Activated CD8-positive, alpha-beta T cell treated with anti-CD3 and anti-CD28 coated beads, Interleukin-2, amount 10 ng/mL, durations not matched to agents 7 days and 5 days (primary cell): ENCODE results near the gene RNF217. TPM values are rescaled to one million over a fixed set of nuclear protein-coding genes. Genes with fewer than 3 reads are reported as not detected.
A peak's percentile ranks its signal among the peaks of the same experiment; 100 is the strongest.
"Not testable (repeated sequence)": the region's sequence is repeated elsewhere in the genome, so short reads cannot be mapped to it uniquely, and the experiment has no call there.

Source experiments
- ATAC-seq: fragments of 150-1000 bp; cut with Tn5 transposase; one replicate; pipeline ENCODE4 v1.10.0; 2021; ENCODE audit warnings: moderate library complexity
- CTCF ChIA-PET: fragments of 350-600 bp; sonication (Branson Sonifier 250); formaldehyde crosslinking; loops from one replicate; lab custom pipeline; 2021; ENCODE audit warnings: antibody characterized with exemption; lab: Charles Lee
- POLR2A ChIA-PET: fragments of 350-600 bp; sonication (Branson Sonifier 250); formaldehyde crosslinking; loops from one replicate; lab custom pipeline; 2021; ENCODE audit warnings: antibody characterized with exemption; lab: Charles Lee
- DNase-seq: peaks from one replicate; pipeline ENCODE4 v3.0.0-alpha.2; 2020
- H3K27ac Mint-ChIP-seq: one replicate; pipeline ENCODE4 v1.8.0; 2021; ENCODE audit warnings: mild to moderate bottlenecking, mixed read lengths
- H3K27me3 Mint-ChIP-seq: one replicate; pipeline ENCODE4 v1.8.0; 2021; ENCODE audit warnings: low read depth, mixed read lengths
- H3K36me3 Mint-ChIP-seq: one replicate; pipeline ENCODE4 v1.8.0; 2021; ENCODE audit warnings: low read depth, mixed read lengths
- H3K4me1 Mint-ChIP-seq: one replicate; pipeline ENCODE4 v1.8.0; 2021; ENCODE audit warnings: low read depth, mixed read lengths
- H3K4me3 Mint-ChIP-seq: one replicate; pipeline ENCODE4 v1.8.0; 2021; ENCODE audit warnings: mild to moderate bottlenecking, mixed read lengths
- H3K9me3 Mint-ChIP-seq: one replicate; pipeline ENCODE4 v1.8.0; 2022; ENCODE audit warnings: mixed read lengths; ENCODE audit not compliant: insufficient read depth
- total RNA-seq, 2 experiments: library from RNA; stranded (reverse); gene quantifications; one replicate each; pipeline ENCODE4 v1.2.3, GENCODE V29; 2021

RNF217 gene
- total RNA-seq, 2 experiments from 2014 or later, result 0.52 TPM; not detected in 1

DNA sequence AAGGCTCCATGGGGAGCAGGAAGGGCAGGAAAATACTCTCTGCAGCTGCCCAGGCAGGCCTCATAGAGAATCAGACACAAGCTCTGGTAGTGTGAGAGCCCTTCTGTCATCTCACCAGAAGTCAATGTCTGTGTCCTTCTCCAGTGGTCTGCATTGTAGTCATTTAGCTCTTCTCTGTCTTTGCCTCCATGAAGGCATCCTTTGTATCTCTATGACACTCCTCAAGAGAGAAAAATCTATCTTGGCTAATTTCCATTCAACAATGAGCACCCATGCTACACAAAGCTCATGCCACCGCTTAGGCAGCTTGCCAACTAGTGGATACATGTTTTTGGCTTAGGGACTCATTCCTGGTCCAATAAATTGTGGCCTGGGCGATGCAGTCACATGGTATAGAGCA lies 92.1 kb downstream of the RNF217 start:
- H3K9me3 Mint-ChIP-seq, result no peaks in the 10 kb centered on the region
- no peaks in the 10 kb centered on the region for H3K4me1 Mint-ChIP-seq
- CTCF ChIA-PET, result no interaction called here
- DNase-seq (no peak), ATAC-seq (no peak)
- H3K36me3 Mint-ChIP-seq, result no peaks in the 10 kb centered on the region
- no peak overlapping the region for H3K27ac Mint-ChIP-seq
- POLR2A ChIA-PET, result no interaction called here
- peaks cover 9% of the 10 kb centered on the region for H3K27me3 Mint-ChIP-seq
- H3K4me3 Mint-ChIP-seq, result no peak overlapping the region

DNA sequence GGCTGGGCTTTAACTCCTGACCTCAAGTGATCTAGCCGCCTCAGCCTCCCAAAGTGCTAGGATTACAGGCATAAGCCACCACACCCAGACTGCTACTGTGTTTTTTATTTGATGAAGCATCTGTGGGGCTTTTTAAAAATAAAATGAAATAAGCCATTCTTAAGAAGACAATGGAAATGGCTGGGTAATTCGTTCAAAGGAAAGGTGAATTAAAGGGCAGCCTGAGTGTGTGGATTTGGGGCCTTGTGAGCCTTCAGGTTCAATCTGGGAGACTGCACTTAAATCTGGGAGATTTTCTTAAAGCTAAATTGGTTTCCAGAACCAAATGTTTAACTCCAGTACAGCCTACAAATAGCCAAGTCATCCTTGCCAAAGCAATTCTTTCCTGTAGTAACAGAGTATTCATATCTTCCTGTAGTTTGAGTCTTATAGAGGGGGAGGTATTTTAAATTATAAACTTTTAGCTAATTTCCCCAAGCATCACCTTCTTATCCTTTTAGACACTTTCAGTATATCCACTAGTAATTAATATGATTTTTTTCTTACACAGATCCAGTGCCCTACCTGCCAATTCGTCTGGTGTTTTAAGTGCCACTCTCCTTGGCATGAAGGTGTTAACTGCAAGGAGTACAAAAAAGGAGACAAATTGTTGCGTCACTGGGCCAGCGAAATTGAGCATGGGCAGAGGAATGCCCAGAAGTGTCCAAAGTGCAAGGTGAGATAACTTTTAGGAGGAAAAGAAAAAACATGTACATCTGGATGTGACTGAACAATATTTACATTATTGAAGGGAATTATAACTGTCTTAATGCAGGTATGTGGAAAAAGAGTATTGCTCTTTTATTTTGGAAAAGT lies 95.4 kb downstream of the RNF217 start:
- no peaks in the 10 kb centered on the region for H3K4me1 Mint-ChIP-seq
- ChIA-PET POLR2A (no interaction called here), CTCF (no interaction called here)

DNA sequence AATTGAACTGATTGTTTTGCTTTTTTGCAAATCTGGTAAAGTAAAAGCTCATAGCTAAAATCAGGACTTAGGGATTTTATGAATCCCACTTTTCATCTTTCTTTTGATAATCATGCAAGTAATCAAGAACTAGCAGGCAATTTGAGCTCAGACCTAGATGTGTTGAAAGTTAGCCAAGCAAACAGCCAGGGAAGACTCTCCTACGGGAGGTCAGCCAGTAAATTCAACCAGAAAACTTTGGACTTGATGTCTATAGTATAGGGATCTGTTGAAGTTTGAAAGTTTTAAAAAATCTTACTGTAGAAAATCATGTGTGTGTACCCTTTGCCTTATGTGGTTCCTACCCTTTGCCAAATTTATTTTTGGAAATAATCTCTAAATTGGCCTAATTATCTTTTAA lies 96.3 kb downstream of the RNF217 start:
- H3K4me1 Mint-ChIP-seq, result no peaks in the 10 kb centered on the region
- ChIA-PET CTCF (no interaction called here), POLR2A (no interaction called here)
- H3K27me3 Mint-ChIP-seq, result peaks cover 5% of the 10 kb centered on the region
- no peak for ATAC-seq
- no peaks in the 10 kb centered on the region for H3K9me3 Mint-ChIP-seq
- H3K4me3 Mint-ChIP-seq, result no peak overlapping the region
- H3K27ac Mint-ChIP-seq, result no peak overlapping the region
- H3K36me3 Mint-ChIP-seq, result no peaks in the 10 kb centered on the region
- no peak for DNase-seq

More for the DNA sequence above, 95.4 kb downstream of the RNF217 start:
- Mint-ChIP-seq H3K27me3 (peaks cover 5% of the 10 kb centered on the region), H3K4me3 (no peak overlapping the region), H3K36me3 (no peaks in the 10 kb centered on the region), H3K9me3 (no peaks in the 10 kb centered on the region), H3K27ac (no peak overlapping the region)
- no peak for DNase-seq
- no peak for ATAC-seq

DNA sequence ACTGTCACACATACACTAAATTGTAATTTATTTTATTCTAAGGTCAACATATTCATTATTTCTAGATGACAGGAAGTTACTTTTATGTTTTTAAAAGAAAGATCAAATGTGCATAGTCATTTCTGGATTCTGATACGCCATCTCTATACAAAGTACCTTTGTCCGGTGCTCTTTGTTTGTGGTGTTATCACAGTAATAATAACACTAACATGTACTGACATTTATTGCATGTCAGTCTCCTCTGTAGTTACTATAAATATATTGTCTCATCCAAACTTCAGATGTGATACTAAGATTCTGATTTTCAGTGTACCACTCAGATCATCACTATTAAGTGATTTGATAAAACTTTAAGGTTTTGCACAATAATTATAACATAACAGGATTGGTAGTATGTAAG lies 101.1 kb downstream of the RNF217 start:
- ChIA-PET POLR2A (no interaction called here), CTCF (no interaction called here)
- no peak for ATAC-seq
- Mint-ChIP-seq H3K27ac (no peak overlapping the region), H3K9me3 (no peaks in the 10 kb centered on the region), H3K27me3 (peaks cover 4% of the 10 kb centered on the region), H3K4me3 (no peak overlapping the region), H3K4me1 (no peaks in the 10 kb centered on the region), H3K36me3 (no peaks in the 10 kb centered on the region)
- no peak for DNase-seq

DNA sequence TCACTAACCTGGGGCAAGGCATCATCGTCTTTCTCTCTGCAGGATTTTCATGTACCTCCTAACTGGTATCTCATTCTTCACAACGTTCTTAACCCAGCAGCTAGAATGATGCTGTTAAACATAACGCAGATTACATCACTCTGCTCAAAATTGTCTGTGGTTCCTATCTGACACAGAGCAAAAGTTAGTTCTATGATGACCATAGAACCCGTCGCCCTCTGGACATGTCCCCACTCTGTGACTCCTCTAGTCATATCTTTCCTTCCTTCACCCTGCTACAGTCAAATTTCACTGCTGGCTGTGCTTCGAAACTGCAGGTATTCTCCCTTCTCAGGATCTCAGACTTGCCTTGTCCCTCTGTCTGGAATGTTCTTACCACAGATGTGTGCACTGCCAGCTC lies 103.9 kb downstream of the RNF217 start:
- ATAC-seq, result no peak

DNA sequence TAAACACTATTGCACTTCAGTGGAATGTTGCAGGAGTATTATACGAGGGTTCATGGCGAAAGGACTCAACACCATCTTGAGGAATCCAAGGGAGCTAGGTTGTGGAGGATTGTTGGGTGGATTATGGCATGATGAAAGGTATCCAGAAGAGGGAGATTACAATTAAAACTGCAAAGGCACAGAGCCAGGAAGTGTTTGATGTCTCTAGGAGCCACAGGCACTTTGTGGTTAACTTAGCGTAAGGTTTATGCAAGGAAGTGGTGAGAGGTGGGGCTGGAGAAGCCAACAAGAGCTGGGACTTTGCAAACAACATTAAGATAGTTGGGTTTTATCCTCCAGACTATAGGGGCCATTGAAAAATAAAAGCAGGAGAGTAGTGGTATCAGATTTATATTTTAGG lies 104.7 kb downstream of the RNF217 start:
- peak; percentile 97 for ATAC-seq
- Mint-ChIP-seq H3K36me3 (no peaks in the 10 kb centered on the region), H3K4me1 (no peaks in the 10 kb centered on the region), H3K27me3 (peaks cover 4% of the 10 kb centered on the region), H3K9me3 (no peaks in the 10 kb centered on the region), H3K4me3 (no peak overlapping the region), H3K27ac (no peak overlapping the region)
- DNase-seq, result peak; percentile 76
- POLR2A ChIA-PET, result no interaction called here
- CTCF ChIA-PET, result interaction anchor here (2.7 kb wide), 1 partner anchor 47 kb away, joined by 16 read pairs; no protein-coding TSS in a partner anchor

More for the DNA sequence above, 103.9 kb downstream of the RNF217 start:
- ChIA-PET POLR2A (no interaction called here), CTCF (interaction anchor here (2.7 kb wide), 1 partner anchor 48 kb away, joined by 16 read pairs; no protein-coding TSS in a partner anchor)
- no peak for DNase-seq
- H3K4me1 Mint-ChIP-seq, result no peaks in the 10 kb centered on the region
- H3K36me3 Mint-ChIP-seq, result no peaks in the 10 kb centered on the region
- no peak overlapping the region for H3K27ac Mint-ChIP-seq
- H3K9me3 Mint-ChIP-seq, result no peaks in the 10 kb centered on the region
- H3K27me3 Mint-ChIP-seq, result peaks cover 4% of the 10 kb centered on the region
- no peak overlapping the region for H3K4me3 Mint-ChIP-seq

DNA sequence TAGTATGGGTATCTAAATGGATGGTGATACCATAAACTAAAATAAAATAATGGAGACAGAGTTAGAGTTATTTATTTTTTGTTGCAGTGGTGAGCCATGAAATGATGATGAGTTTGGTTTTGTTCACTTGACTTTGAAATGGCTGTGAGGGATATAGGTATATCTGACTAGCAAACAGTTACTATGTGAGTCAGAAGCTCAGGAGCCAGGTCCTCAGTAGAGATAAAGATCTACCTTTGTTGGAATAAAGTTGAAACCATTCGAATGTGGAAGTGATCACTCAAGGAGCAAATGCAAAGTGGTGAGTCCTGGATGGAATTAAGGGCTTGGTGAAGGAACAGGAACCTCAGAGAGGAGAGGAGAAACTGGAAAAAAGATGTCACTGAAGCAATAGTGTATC lies 105.3 kb downstream of the RNF217 start:
- DNase-seq, result no peak
- Mint-ChIP-seq H3K4me3 (no peak overlapping the region), H3K27ac (no peak overlapping the region), H3K27me3 (peaks cover 4% of the 10 kb centered on the region), H3K36me3 (no peaks in the 10 kb centered on the region), H3K4me1 (no peaks in the 10 kb centered on the region), H3K9me3 (no peaks in the 10 kb centered on the region)
- ChIA-PET POLR2A (interaction anchor here (0.6 kb wide), 1 partner anchor 177 kb away, joined by 3 read pairs; no protein-coding TSS in a partner anchor), CTCF (interaction anchor here (0.9 to 2.7 kb wide), 2 partner anchors 32 to 46 kb away, joined by 4 to 16 read pairs; no protein-coding TSS in a partner anchor)
- ATAC-seq, result peak; percentile 43

DNA sequence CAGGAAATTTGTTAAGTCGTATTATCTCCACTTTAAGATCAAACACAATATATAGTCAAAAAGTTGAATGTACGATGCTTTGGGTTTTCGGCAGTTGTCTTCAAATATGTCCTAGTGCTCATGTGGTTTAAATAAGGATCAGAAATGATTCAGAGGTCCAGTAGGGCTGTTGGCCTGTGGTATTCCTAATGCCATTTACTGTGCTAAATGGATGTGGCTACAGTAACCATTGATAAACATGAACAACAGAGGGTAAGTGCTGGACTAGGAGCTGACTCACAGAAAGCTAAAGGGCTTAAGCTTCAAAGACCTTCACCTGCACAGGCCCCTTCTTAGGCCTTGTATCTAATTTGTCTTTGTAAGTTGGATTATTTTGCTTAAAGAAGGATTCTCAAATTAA lies 110.8 kb downstream of the RNF217 start:
- Mint-ChIP-seq H3K27ac (no peak overlapping the region), H3K4me3 (no peak overlapping the region), H3K4me1 (no peaks in the 10 kb centered on the region), H3K36me3 (no peaks in the 10 kb centered on the region), H3K9me3 (no peaks in the 10 kb centered on the region), H3K27me3 (no peaks in the 10 kb centered on the region)
- ATAC-seq (no peak), DNase-seq (no peak)
- CTCF ChIA-PET, result no interaction called here
- POLR2A ChIA-PET, result no interaction called here

DNA sequence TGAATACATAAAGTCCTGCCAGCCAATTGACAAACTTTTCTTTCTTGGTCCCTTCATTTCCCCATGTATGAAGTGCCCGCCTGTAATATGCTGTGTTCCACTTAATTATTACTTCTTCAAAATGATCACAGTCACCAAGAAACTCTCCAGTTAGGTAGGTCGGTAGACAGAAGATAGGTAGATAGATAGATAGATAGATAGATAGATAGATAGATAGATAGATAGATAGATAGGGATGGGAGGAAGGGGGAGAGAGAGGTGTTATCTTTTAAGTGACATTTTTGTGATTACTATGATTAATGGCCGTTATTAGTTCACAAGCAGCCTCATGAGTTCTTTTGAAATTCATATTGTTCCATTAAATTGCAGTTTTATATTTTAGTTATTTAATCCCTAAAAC lies 111.9 kb downstream of the RNF217 start:
- H3K4me1 Mint-ChIP-seq, result no peaks in the 10 kb centered on the region
- no peak for DNase-seq
- peaks cover 2% of the 10 kb centered on the region for H3K27me3 Mint-ChIP-seq
- H3K4me3 Mint-ChIP-seq, result no peak overlapping the region
- ChIA-PET CTCF (no interaction called here), POLR2A (no interaction called here)
- H3K36me3 Mint-ChIP-seq, result no peaks in the 10 kb centered on the region
- ATAC-seq, result no peak
- H3K9me3 Mint-ChIP-seq, result no peaks in the 10 kb centered on the region
- H3K27ac Mint-ChIP-seq, result no peak overlapping the region

DNA sequence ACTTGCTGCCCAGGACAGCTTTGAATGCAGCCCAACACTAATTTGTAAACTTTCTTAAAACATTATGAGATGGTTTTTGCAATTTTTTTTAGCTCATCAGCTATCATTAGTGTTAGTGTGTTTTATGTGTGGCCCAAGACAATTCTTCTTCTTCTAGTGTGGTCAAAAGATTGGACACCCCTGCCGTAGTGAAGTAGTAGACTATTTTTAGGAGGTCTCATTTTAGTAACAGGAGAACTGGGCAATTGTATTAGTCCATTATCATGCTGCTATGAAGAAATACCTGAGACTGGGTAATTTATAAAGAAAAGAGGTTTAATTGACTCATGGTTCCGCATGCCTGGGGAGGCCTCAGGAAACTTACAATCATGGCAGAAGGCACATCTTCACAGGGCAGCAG lies 112.8 kb downstream of the RNF217 start:
- H3K4me1 Mint-ChIP-seq, ATAC-seq, CTCF ChIA-PET, H3K4me3 Mint-ChIP-seq, H3K27me3 Mint-ChIP-seq, DNase-seq, H3K9me3 Mint-ChIP-seq, POLR2A ChIA-PET, H3K36me3 Mint-ChIP-seq, H3K27ac Mint-ChIP-seq: not testable (repeated sequence)

DNA sequence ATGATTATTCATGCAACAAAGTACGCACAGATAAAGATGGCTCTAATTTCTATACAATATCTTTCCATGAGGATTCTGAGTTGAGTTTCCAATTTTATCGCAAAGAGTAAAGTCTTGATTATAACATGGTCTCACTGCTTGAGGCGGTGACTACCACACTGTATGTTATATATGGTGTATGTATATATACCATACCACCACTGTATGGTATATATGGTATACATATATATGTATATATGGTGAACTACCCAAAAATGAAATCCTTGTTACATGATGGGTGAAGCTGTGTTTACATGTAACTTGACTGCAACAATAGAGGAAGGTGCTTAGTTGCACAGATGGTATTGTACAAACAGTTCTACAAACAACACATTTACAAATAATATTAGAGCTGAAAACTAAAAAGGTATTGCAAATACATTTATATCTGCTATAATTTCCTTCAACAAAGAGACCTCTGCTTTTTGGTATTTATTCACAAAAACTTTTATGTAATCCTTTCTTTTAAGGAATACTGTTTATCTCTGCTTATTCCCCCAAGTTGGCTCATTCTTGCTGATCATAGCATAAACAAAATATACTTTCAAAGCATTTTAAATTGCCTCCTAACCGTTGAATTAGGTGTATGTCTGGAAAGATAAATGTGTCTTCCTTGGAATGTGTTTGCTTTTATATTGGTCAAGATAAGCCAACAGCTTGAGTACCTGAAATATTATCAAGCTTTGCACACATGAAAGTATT lies 113.7 kb downstream of the RNF217 start:
- Mint-ChIP-seq H3K4me3 (no peak overlapping the region), H3K27ac (no peak overlapping the region), H3K36me3 (no peaks in the 10 kb centered on the region), H3K27me3 (peaks cover 2% of the 10 kb centered on the region), H3K9me3 (no peaks in the 10 kb centered on the region), H3K4me1 (no peaks in the 10 kb centered on the region)
- CTCF ChIA-PET, result no interaction called here
- POLR2A ChIA-PET, result no interaction called here
- no peak for DNase-seq
- no peak for ATAC-seq

DNA sequence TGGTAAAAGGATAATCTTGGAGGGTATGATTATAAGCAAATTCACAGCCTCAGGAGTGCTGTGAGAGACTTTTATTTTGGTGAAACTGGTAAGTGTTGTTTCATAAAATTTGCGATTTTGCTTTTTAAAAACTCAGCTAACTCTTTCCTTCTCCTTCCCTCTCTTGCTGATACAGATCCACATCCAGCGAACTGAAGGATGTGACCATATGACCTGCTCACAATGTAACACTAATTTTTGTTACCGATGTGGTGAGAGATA lies 114.2 kb downstream of the RNF217 start:
- ChIA-PET POLR2A (no interaction called here), CTCF (no interaction called here)
- Mint-ChIP-seq H3K27me3 (peaks cover 2% of the 10 kb centered on the region), H3K9me3 (no peaks in the 10 kb centered on the region), H3K36me3 (no peaks in the 10 kb centered on the region), H3K4me1 (no peaks in the 10 kb centered on the region), H3K27ac (no peak overlapping the region), H3K4me3 (no peak overlapping the region)
- DNase-seq, result no peak
- no peak for ATAC-seq
